H1 (cell line): Measurements from ENCODE around the gene SLC25A51. TPM values are rescaled to one million over a fixed set of nuclear protein-coding genes. Genes with fewer than 3 reads are reported as not detected.

ENCODE experiments used
- CTCF ChIA-PET: fragments of 300-600 bp; sonication (Branson Sonifier 250); formaldehyde crosslinking; loops from one replicate; lab custom pipeline; 2021; ENCODE audit not compliant: partially characterized antibody; lab: Charles Lee
- POLR2A ChIA-PET: fragments of 300-600 bp; sonication (Branson Sonifier 250); formaldehyde crosslinking; loops from one replicate; lab custom pipeline; 2021; ENCODE audit warnings: inconsistent platforms; ENCODE audit not compliant: partially characterized antibody; lab: Charles Lee
- DNase-seq, 2 experiments: peaks; one replicate each; pipeline versions ENCODE4 v3.0.0 to v3.0.0-alpha.2; 2010 to 2022; ENCODE audit warnings: low spot score in 2 of 2, low read depth in 1 of 2, mixed read lengths in 1 of 2
- FAIRE-seq: peaks from 2 replicates; lab custom pipeline; 2011; peaks lifted over from hg19 to GRCh38; lab: Jason Lieb, UNC
- H2AFZ ChIP-seq: 2 replicates; pipeline ENCODE4 v1.8.1; 2012; ENCODE audit warnings: low read length, inconsistent platforms
- H2AK5ac ChIP-seq: 2 replicates; pipeline ENCODE4 v1.6.1; 2013; ENCODE audit warnings: low read depth, low read length
- H2BK120ac ChIP-seq: replicated peaks from 2 replicates; pipeline ENCODE3; 2013; ENCODE audit warnings: low read depth, low read length, inconsistent platforms
- H2BK12ac ChIP-seq: 2 replicates; pipeline ENCODE4 v1.6.1; 2013; ENCODE audit warnings: low read depth, low read length
- H2BK15ac ChIP-seq: 2 replicates; pipeline ENCODE4 v1.6.1; 2013; ENCODE audit warnings: low read length
- H2BK20ac ChIP-seq: 2 replicates; pipeline ENCODE4 v1.6.1; 2013; ENCODE audit warnings: low read length
- H2BK5ac ChIP-seq: 2 replicates; pipeline ENCODE4 v1.6.1; 2013; ENCODE audit warnings: low read depth, low read length
- H3K14ac ChIP-seq: 2 replicates; pipeline ENCODE4 v1.6.1; 2013; ENCODE audit warnings: inconsistent platforms; ENCODE audit not compliant: insufficient read length
- H3K18ac ChIP-seq: 2 replicates; pipeline ENCODE4 v1.6.1; 2013; ENCODE audit warnings: low read length; ENCODE audit errors: extremely low read depth
- H3K23ac ChIP-seq: 2 replicates; pipeline ENCODE4 v1.6.1; 2013; ENCODE audit warnings: inconsistent platforms; ENCODE audit not compliant: insufficient read length
- H3K23me2 ChIP-seq: 2 replicates; pipeline ENCODE4 v1.6.1; 2013; ENCODE audit warnings: low read depth, low read length
- H3K27ac ChIP-seq: 2 replicates; pipeline ENCODE4 v1.6.1; 2011; ENCODE audit warnings: low read depth, low read length, inconsistent platforms
- H3K27me3 ChIP-seq, 4 experiments: replicated peaks in 1 of 4; 1 replicate in 1 of 4; 2 replicates in 3 of 4; pipeline versions ENCODE4 v1.6.1 to v1.8.1; 2011 to 2013; ENCODE audit warnings: low read length in 3 of 4, mild to moderate bottlenecking in 3 of 4, inconsistent platforms in 2 of 4, mixed read lengths in 2 of 4, moderate library complexity in 1 of 4; ENCODE audit not compliant: control insufficient read depth in 3 of 4, insufficient read depth in 3 of 4; ENCODE audit errors: extremely low read depth in 1 of 4
- H3K36me3 ChIP-seq, 4 experiments: 2 replicates each; pipeline versions ENCODE4 v1.6.1 to v1.8.1; 2011 to 2013; ENCODE audit warnings: mild to moderate bottlenecking in 4 of 4, low read length in 3 of 4, moderate library complexity in 2 of 4, control low read depth in 1 of 4, inconsistent platforms in 1 of 4; ENCODE audit not compliant: insufficient read depth in 4 of 4, control insufficient read depth in 2 of 4
- H3K4ac ChIP-seq: replicated peaks from 2 replicates; pipeline ENCODE3; 2013; ENCODE audit warnings: low read length, low read depth, mixed read lengths, inconsistent platforms; ENCODE audit not compliant: insufficient read length
- H3K4me1 ChIP-seq, 4 experiments: replicated peaks in 1 of 4; 1 replicate in 1 of 4; 2 replicates in 3 of 4; pipeline versions ENCODE4 v1.6.1 to v1.8.1; 2011 to 2013; ENCODE audit warnings: low read length in 3 of 4, inconsistent platforms in 2 of 4, mixed read lengths in 1 of 4; ENCODE audit not compliant: insufficient read depth in 4 of 4, control insufficient read depth in 3 of 4
- H3K4me2 ChIP-seq, 2 experiments: 2 replicates each; pipeline versions ENCODE4 v1.6.1 to v1.8.1; 2011 to 2013; ENCODE audit warnings: low read depth in 2 of 2, low read length in 2 of 2, control low read depth in 1 of 2, inconsistent platforms in 1 of 2, mild to moderate bottlenecking in 1 of 2; ENCODE audit not compliant: insufficient read depth in 1 of 2
- H3K4me3 ChIP-seq, 4 experiments: fragments of 200-600, 300-600 bp in 1 of 4; sonication (generic), shearing (Covaris generic), sonication (Bioruptor Twin) in 1 of 4; 2 replicates each; pipeline versions ENCODE4 v1.5.1 to v1.8.1; 2011 to 2016; ENCODE audit warnings: low read length in 4 of 4, low read depth in 3 of 4, control low read depth in 2 of 4, inconsistent platforms in 2 of 4, mild to moderate bottlenecking in 2 of 4, mixed read lengths in 1 of 4, moderate library complexity in 1 of 4; ENCODE audit not compliant: insufficient read depth in 2 of 4; ENCODE audit errors: extremely low read depth in 1 of 4
- H3K56ac ChIP-seq: replicated peaks from 2 replicates; pipeline ENCODE3; 2013; ENCODE audit warnings: low read depth, mild to moderate bottlenecking, mixed read lengths, low read length, inconsistent platforms; ENCODE audit not compliant: insufficient read length
- H3K79me1 ChIP-seq: 2 replicates; pipeline ENCODE4 v1.6.1; 2013; ENCODE audit warnings: low read depth, low read length, control low read depth
- H3K79me2 ChIP-seq, 2 experiments: 2 replicates each; pipeline versions ENCODE4 v1.6.1 to v1.8.1; 2012 to 2013; ENCODE audit warnings: low read length in 2 of 2, mild to moderate bottlenecking in 2 of 2, inconsistent platforms in 1 of 2; ENCODE audit not compliant: insufficient read depth in 2 of 2, control insufficient read depth in 1 of 2
- H3K9ac ChIP-seq, 4 experiments: replicated peaks in 1 of 4; 1 replicate in 1 of 4; 2 replicates in 3 of 4; pipeline versions ENCODE4 v1.6.1 to v1.8.1; 2011 to 2013; ENCODE audit warnings: low read depth in 3 of 4, low read length in 3 of 4, control low read depth in 2 of 4, mild to moderate bottlenecking in 2 of 4, moderate library complexity in 2 of 4, inconsistent platforms in 1 of 4; ENCODE audit errors: extremely low read depth in 1 of 4
- H3K9me3 ChIP-seq, 2 experiments: 2 replicates each; pipeline versions ENCODE4 v1.6.1 to v1.8.1; 2012 to 2013; ENCODE audit warnings: mild to moderate bottlenecking in 2 of 2, moderate library complexity in 2 of 2, control low read depth in 1 of 2, inconsistent platforms in 1 of 2, low read depth in 1 of 2, low read length in 1 of 2, mixed read lengths in 1 of 2; ENCODE audit not compliant: insufficient read depth in 2 of 2
- H4K20me1 ChIP-seq, 2 experiments: replicated peaks in 1 of 2; 2 replicates each; pipeline versions ENCODE3 to v1.8.1; 2011 to 2013; ENCODE audit warnings: inconsistent platforms in 2 of 2, low read length in 2 of 2, mild to moderate bottlenecking in 1 of 2; ENCODE audit not compliant: insufficient read depth in 2 of 2, control insufficient read depth in 1 of 2
- H4K5ac ChIP-seq: 2 replicates; pipeline ENCODE4 v1.6.1; 2013; ENCODE audit warnings: low read length, low read depth, mixed read lengths, inconsistent platforms; ENCODE audit not compliant: insufficient read length
- H4K8ac ChIP-seq: 2 replicates; pipeline ENCODE4 v1.8.0; 2013; ENCODE audit warnings: mild to moderate bottlenecking, moderate library complexity, low read length, inconsistent platforms; ENCODE audit not compliant: insufficient read depth; ENCODE audit errors: extremely low read depth
- H4K91ac ChIP-seq: replicated peaks from 2 replicates; pipeline ENCODE3; 2013; ENCODE audit warnings: low read length, mixed read lengths, inconsistent platforms; ENCODE audit not compliant: insufficient read length
- CHD1 ChIP-seq: IDR thresholded peaks from 2 replicates; pipeline ENCODE4 v1.6.1; 2012; ENCODE audit warnings: low read depth, low read length, improper control_type of control experiment
- CREB1 ChIP-seq: IDR thresholded peaks from 2 replicates; pipeline ENCODE4 v1.6.1; 2012; ENCODE audit warnings: inconsistent platforms
- GTF2F1 ChIP-seq: IDR thresholded peaks from 2 replicates; pipeline ENCODE4 v1.6.1; 2012; ENCODE audit warnings: low read depth, low read length, improper control_type of control experiment, borderline replicate concordance
- HDAC2 ChIP-seq, 2 experiments: fragments of 300-600 bp in 1 of 2; sonication (generic) in 1 of 2; IDR thresholded peaks; 2 replicates each; pipeline ENCODE4 v1.6.1; 2011 to 2012; ENCODE audit warnings: low read depth in 2 of 2, low read length in 2 of 2, mild to moderate bottlenecking in 2 of 2, moderate library complexity in 2 of 2, borderline replicate concordance in 1 of 2, inconsistent platforms in 1 of 2
- JUN ChIP-seq: IDR thresholded peaks from 2 replicates; pipeline ENCODE4 v1.6.1; 2011; ENCODE audit warnings: low read depth, mild to moderate bottlenecking, improper control_type of control experiment, low read length
- KDM4A ChIP-seq: IDR thresholded peaks from one replicate; pipeline ENCODE4 v1.7.1; 2012; ENCODE audit warnings: low read depth, mild to moderate bottlenecking, moderate library complexity, low read length, inconsistent platforms; ENCODE audit not compliant: severe bottlenecking
- KDM5A ChIP-seq: fragments of 200-600 bp; IDR thresholded peaks from 2 replicates; pipeline ENCODE4 v1.7.1; 2012; ENCODE audit warnings: mild to moderate bottlenecking, low read length, inconsistent platforms, mixed read lengths
- RBBP5 ChIP-seq: IDR thresholded peaks from 2 replicates; pipeline ENCODE4 v1.7.1; 2012; ENCODE audit warnings: low read depth, mild to moderate bottlenecking, inconsistent platforms, low read length, moderate library complexity, borderline replicate concordance
- RFX5 ChIP-seq: IDR thresholded peaks from 2 replicates; pipeline ENCODE4 v1.6.1; 2011; ENCODE audit warnings: low read depth, low read length, improper control_type of control experiment, borderline replicate concordance
- SIX5 ChIP-seq: IDR thresholded peaks from 2 replicates; pipeline ENCODE4 v1.6.1; 2011; ENCODE audit warnings: mild to moderate bottlenecking, low read depth, low read length
- SRF ChIP-seq: IDR thresholded peaks from 2 replicates; pipeline ENCODE4 v1.6.1; 2011; ENCODE audit warnings: mild to moderate bottlenecking, low read depth, low read length, moderate library complexity
- TBP ChIP-seq: IDR thresholded peaks from 2 replicates; pipeline ENCODE4 v1.6.1; 2011; ENCODE audit warnings: low read depth, low read length, improper control_type of control experiment
- TEAD4 ChIP-seq: IDR thresholded peaks from 2 replicates; pipeline ENCODE4 v1.6.1; 2012; ENCODE audit warnings: low read depth, low read length, inconsistent platforms, mixed read lengths
- WGBS, 2 experiments: shearing (Covaris generic) in 1 of 2; methylation state at CpG; one replicate each; pipeline versions ENCODE4 v1.1.6 to v1.1.7; 2013 to 2015; ENCODE audit warnings: low lambda C conversion rate in 2 of 2, mixed read lengths in 2 of 2, inconsistent platforms in 1 of 2, low coverage in 1 of 2, missing lambda C conversion rate in 1 of 2; ENCODE audit not compliant: insufficient replicate concordance in 2 of 2, insufficient coverage in 1 of 2, insufficient read length in 1 of 2; ENCODE audit errors: extremely low coverage in 1 of 2, missing lambda C conversion rate in 1 of 2; 5-methylcytosine and 5-hydroxymethylcytosine counted together
- polyA plus RNA-seq, 7 experiments: library from polyadenylated mRNA; depleted of rRNA in 3 of 7; stranded (reverse) in 5 of 7; unstranded in 2 of 7; fragments of >200 nt in 5 of 7; fragments of 200-250 nt in 2 of 7; gene quantifications; 1 replicate in 5 of 7; 2 replicates in 1 of 7; 4 replicates in 1 of 7; pipeline versions ENCODE4 v1.2.1 to v1.2.3, GENCODE V29; 2011 to 2013; ENCODE audit warnings: missing spikeins in 2 of 7, mixed read lengths in 2 of 7
- total RNA-seq: library from RNA; stranded (reverse); fragmentation: NEBNext Ultra II Directional; extraction: Animal tissue kit (Norgen Biotek cat#: 25700); gene quantifications from 2 replicates; pipeline ENCODE4 v1.2.1, GENCODE V29; 2021

The SLC25A51 gene
- total and polyA plus RNA-seq, 2 of the 8 experiments (the other 6 are each of a cell fraction or from before 2014, with no cell fraction given): 8.0 to 14.5 TPM

DNA sequence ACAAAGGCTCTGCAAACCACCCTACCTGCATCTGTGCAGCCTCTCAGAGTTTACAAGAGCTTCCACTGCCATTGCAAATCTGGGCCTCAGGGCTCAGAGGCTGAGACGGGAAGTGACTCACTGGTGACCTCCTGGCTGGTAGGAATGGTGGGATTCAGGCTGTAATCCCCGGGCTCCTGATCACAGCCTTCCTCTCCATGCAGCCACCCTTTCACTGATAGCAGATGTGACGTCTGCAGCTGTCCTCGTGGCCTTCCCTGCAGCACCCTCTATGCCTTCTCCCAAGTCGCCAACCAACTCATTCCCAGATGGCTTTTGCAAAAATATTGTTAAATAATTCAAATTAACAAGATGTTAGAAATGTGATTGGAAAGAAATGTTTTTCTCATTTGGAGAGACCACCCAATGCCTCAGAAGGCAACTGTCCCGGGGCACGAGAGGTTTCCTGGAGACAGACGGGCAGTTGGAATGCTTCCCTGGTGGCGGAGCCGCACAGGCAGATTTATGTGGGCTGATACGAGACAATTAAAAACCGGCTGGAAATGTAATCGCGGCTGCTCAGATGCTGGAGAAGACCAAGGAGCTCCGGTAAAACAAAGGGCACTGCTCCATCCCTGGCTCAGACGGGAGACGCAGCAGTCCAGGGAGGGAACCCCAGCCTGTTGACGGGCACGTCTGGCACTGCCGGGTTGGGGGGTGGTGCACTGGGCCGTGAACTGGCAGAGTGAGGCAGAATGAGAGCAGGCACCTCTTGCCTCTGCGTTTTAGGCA is 34.4 kb upstream of the SLC25A51 start:
- Histone ChIP-seq H3K27ac (no peak overlapping the region), H4K20me1 (peaks cover 1 to 3% of the 10 kb centered on the region in 2 experiments), H3K27me3 (no peaks in the 10 kb centered on the region), H3K4me1 (peaks cover 0 to 10% (median 2%) of the 10 kb centered on the region in 4 experiments; a peak in 2 of 7 replicates), H3K18ac (no peak overlapping the region), H2AK5ac (no peak overlapping the region), H3K56ac (no peak overlapping the region), H4K5ac (no peak overlapping the region), H3K9me3 (no peaks in the 10 kb centered on the region), H3K4ac (no peak overlapping the region), H3K79me1 (no peaks in the 10 kb centered on the region), H2BK15ac (no peak overlapping the region), H2BK120ac (no peak overlapping the region), H4K91ac (no peak overlapping the region), H3K14ac (no peak overlapping the region), H3K79me2 (no peaks in the 10 kb centered on the region), H2BK5ac (peak overlapping the region; percentile 9; the same call in 1 of the 2 replicates), H3K23ac (no peak overlapping the region), H2AFZ (no peak overlapping the region), H4K8ac (peak overlapping the region; percentile 41; the same call in 1 of the 2 replicates), H2BK20ac (no peak overlapping the region), H2BK12ac (no peak overlapping the region), H3K4me3 (no peak overlapping the region), H3K4me2 (no peak overlapping the region), H3K36me3 (no peaks in the 10 kb centered on the region), H3K23me2 (no peaks in the 10 kb centered on the region), H3K9ac (no peak overlapping the region)
- DNase-seq: no peak
- no peak for FAIRE-seq
- ChIA-PET CTCF (interaction anchor here (0.8 to 5.7 kb wide), 10 partner anchors 12 to 425 kb away, joined by 3 to 29 read pairs (median 4); no protein-coding TSS in a partner anchor), POLR2A (interaction anchor here (1.6 kb wide), 1 partner anchor 79 kb away, joined by 4 read pairs; no protein-coding TSS in a partner anchor)
- 90% methylated on average over 19 of the region's 22 CpGs; no CpG with 5 or more reads in 1 of the 2 experiments for whole genome bisulfite sequencing, 2 experiments
- TF ChIP-seq SIX5 (no peak), CREB1 (no peak), TEAD4 (no peak), TBP (no peak), JUN (no peak), GTF2F1 (no peak), CHD1 (no peak), HDAC2 (IDR thresholded peaks at IDR 0.05; ENCODE audit: borderline replicate concordance in 1 of 2, low read depth in 2 of 2, low read length in 2 of 2) (no peak), RFX5 (no peak), KDM5A (no peak), RBBP5 (no peak), SRF (no peak), KDM4A (no peak)
